Duodenal mucosa (tissue), 2 donors: Measurements from ENCODE around the gene BMPR1B.

Source experiments
- H3K27ac ChIP-seq: one replicate; pipeline ENCODE4 v1.7.0; 2013; ENCODE audit warnings: low read depth, low read length
- H3K27me3 ChIP-seq, 2 donors: one replicate each; pipeline ENCODE4 v1.7.0; 2013; ENCODE audit warnings: low read length in 2 of 2, control low read depth in 1 of 2; ENCODE audit not compliant: insufficient read depth in 2 of 2, control insufficient read depth in 1 of 2
- H3K36me3 ChIP-seq, 2 donors: one replicate each; pipeline ENCODE4 v1.7.0; 2013; ENCODE audit warnings: low read length in 2 of 2, control low read depth in 1 of 2; ENCODE audit not compliant: insufficient read depth in 2 of 2, control insufficient read depth in 1 of 2
- H3K4me1 ChIP-seq, 2 donors: one replicate each; pipeline ENCODE4 v1.7.0; 2013; ENCODE audit warnings: low read length in 2 of 2, control low read depth in 1 of 2; ENCODE audit not compliant: insufficient read depth in 2 of 2, control insufficient read depth in 1 of 2
- H3K4me3 ChIP-seq, 2 donors: one replicate each; pipeline ENCODE4 v1.7.0; 2013; ENCODE audit warnings: low read length in 2 of 2, low read depth in 1 of 2
- H3K9ac ChIP-seq, 2 donors: one replicate each; pipeline ENCODE4 v1.7.0; 2013; ENCODE audit warnings: low read length in 2 of 2, low read depth in 1 of 2
- H3K9me3 ChIP-seq, 2 donors: one replicate each; pipeline ENCODE4 v1.7.0; 2013; ENCODE audit warnings: low read length in 2 of 2, control low read depth in 1 of 2; ENCODE audit not compliant: control insufficient read depth in 1 of 2

BMPR1B gene

GRCh38 chr4:95197353-95197752 lies 439.6 kb downstream of the BMPR1B start:
- no peak overlapping the region for H3K9ac ChIP-seq
- H3K36me3 ChIP-seq = no peaks in the 10 kb centered on the region
- H3K9me3 ChIP-seq = no peaks in the 10 kb centered on the region
- no peaks in the 10 kb centered on the region for H3K27me3 ChIP-seq
- H3K4me3 ChIP-seq = no peak overlapping the region
- no peak overlapping the region for H3K27ac ChIP-seq
- H3K4me1 ChIP-seq = no peaks in the 10 kb centered on the region

- no peak overlapping the region for H3K27ac ChIP-seq
- H3K27me3 ChIP-seq = no peaks in the 10 kb centered on the region
- no peak overlapping the region for H3K9ac ChIP-seq
- no peaks in the 10 kb centered on the region for H3K36me3 ChIP-seq
- no peaks in the 10 kb centered on the region for H3K9me3 ChIP-seq
- H3K4me3 ChIP-seq = no peak overlapping the region
- H3K4me1 ChIP-seq = no peaks in the 10 kb centered on the region
Observed at GRCh38 chr4:95198961-95199360, 441.2 kb downstream of the BMPR1B start.

DNA sequence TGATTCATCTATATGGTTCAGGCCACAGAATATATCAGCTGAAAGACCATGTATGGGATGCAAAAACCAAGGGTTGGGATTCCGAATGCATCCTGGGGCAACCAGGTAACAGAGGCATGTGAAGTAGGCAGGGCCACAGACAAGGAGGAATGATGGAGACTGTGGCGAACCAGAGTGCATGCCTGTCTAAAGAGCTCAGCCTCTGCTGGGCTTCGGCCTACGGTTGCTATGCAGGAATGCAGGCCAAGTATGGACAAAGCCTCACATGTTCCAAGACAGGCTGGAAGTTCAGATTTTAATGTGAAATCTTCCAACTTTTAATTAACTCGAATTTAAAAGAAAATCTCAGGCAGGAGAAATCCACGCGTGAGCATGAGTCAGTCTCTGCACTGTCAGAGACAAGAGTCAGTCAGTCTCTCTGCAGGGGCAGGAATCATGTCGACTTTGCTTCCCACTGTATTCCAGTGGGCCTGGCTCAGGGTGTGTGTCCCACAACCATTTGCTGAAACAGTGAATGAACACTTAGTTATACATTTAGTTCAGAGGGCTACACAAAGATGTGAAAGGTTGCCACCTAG lies 446.6 kb downstream of the BMPR1B start:
- Histone ChIP-seq H3K9me3 (no peaks in the 10 kb centered on the region), H3K4me1 (no peaks in the 10 kb centered on the region), H3K27me3 (no peaks in the 10 kb centered on the region), H3K9ac (no peak overlapping the region), H3K36me3 (no peaks in the 10 kb centered on the region), H3K27ac (no peak overlapping the region), H3K4me3 (no peak overlapping the region)

DNA sequence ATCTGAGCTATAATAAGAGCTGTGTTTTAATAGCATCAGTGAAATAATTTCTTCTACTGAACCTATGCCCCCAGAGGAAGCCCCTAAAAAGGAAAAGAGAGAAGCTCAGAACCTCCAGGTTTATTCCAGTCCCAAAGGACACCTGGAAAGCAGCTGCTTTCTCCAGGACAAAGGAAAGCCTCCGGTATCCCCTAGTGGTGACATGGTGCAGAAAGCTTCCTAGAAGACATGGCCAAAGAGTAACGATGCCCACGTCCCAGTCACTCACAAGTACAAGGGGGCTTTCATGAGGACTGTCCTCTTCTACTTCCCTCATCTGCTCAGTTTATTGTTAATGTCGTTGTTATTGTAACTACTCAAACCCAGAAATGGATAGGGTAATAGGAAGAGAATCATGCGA lies 447.1 kb downstream of the BMPR1B start:
- Histone ChIP-seq H3K9me3 (no peaks in the 10 kb centered on the region), H3K9ac (no peak overlapping the region), H3K4me1 (no peaks in the 10 kb centered on the region), H3K36me3 (no peaks in the 10 kb centered on the region), H3K27me3 (no peaks in the 10 kb centered on the region), H3K27ac (no peak overlapping the region), H3K4me3 (no peak overlapping the region)
